ENCODE results near the gene C4BPB.

C4BPB gene

DNA sequence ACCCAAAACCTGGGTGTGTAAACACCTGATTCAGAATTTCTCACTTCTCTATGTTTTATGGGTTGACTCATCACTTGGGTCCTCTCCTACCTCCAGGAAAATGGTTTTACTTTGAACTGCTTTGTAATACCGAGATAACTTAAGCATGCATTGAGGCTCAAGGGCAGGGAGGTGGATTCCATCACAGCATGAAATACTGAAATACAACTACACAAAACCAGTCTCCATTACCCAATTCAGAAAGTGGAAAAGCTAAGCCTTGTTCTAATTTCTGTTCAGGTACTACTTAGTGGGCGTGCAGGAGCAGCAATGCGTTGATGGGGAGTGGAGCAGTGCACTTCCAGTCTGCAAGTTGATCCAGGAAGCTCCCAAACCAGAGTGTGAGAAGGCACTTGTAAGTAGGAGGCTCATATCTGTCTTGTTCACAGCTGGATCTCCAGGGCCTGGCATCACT is 9.2 kb downstream of the C4BPB start:
- no peak for TF ChIP-seq CTCF (IDR thresholded peaks at IDR 0.05; ENCODE audit: borderline replicate concordance, insufficient read depth, low read depth, low read length)

GRCh38 chr1:207101720-207102119 is 13.1 kb downstream of the C4BPB start:
- no peak for TF ChIP-seq CTCF (IDR thresholded peaks at IDR 0.05; ENCODE audit: borderline replicate concordance, insufficient read depth, low read depth, low read length)
- H3K4me3 ChIP-seq (ENCODE audit: low read depth, low read length): no peak overlapping the region

More for the DNA sequence above, 9.2 kb downstream of the C4BPB start:
- no peak overlapping the region for H3K4me3 ChIP-seq (ENCODE audit: low read depth, low read length)

GRCh38 chr1:207102146-207102545 is 13.5 kb downstream of the C4BPB start:
- TF ChIP-seq CTCF (IDR thresholded peaks at IDR 0.05; ENCODE audit: borderline replicate concordance, insufficient read depth, low read depth, low read length): no peak
- H3K4me3 ChIP-seq (ENCODE audit: low read depth, low read length): no peak overlapping the region

- no peak for TF ChIP-seq CTCF (IDR thresholded peaks at IDR 0.05; ENCODE audit: borderline replicate concordance, insufficient read depth, low read depth, low read length)
- no peak overlapping the region for H3K4me3 ChIP-seq (ENCODE audit: low read depth, low read length)
Measured at GRCh38 chr1:207102659-207103058, 14.0 kb downstream of the C4BPB start.

DNA sequence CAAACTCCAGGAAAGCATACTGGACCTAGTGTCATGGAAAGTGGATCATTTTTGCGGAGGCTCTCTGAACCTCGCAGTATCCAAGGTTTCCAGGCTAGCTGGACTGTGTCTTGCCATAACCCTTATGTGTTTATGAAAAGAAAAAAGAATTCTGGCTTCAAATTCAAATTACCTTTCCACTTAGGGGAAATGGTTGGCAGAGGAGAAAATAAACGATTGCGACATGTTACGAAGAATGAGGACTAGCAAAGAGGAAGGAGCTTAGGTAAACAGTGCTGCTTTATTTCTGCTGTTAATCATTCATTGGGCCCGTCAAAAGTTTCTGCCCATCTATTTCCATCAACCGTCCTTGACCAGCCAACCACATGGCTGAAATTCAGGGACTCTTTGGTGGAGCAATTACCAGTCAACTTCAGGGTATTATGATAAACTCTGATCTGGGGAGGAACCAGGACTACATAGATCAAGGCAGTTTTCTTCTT is 15.3 kb downstream of the C4BPB start, which contains the start of gene C4BPA:
Gene C4BPA (plus strand): TSS at position 342 of the 482 bp plus-strand sequence. CDS start 8,793 bp downstream, outside the sequence.
- no peak for TF ChIP-seq CTCF (IDR thresholded peaks at IDR 0.05; ENCODE audit: borderline replicate concordance, insufficient read depth, low read depth, low read length)
- no peak within 1 kb of the TSS for H3K4me3 ChIP-seq (ENCODE audit: low read depth, low read length)

DNA sequence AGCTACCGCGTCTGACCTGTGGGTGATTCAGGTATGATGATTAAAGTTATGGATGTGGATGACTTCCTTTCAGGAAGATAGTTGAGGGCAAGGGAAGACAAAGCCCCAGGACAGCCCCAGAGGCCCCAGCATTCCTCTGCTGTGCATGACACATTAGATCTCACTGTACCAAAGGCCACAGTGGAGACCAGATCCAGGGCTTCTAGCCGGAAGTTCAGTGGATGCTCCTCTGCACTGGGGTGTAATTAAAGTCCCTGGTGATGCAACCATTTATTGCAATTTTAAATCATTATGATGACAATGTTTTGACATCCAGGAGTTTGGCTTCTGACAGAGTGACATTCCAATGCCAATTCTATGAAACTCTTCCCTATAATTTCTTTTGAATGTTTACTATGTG is 20.3 kb downstream of the C4BPB start:
- H3K4me3 ChIP-seq (ENCODE audit: low read depth, low read length): no peak overlapping the region
- no peak for TF ChIP-seq CTCF (IDR thresholded peaks at IDR 0.05; ENCODE audit: borderline replicate concordance, insufficient read depth, low read depth, low read length)

- no peak overlapping the region for H3K4me3 ChIP-seq (ENCODE audit: low read depth, low read length)
Measured at GRCh38 chr1:207112616-207113296, 24.1 kb downstream of the C4BPB start.

More at GRCh38 chr1:207112616-207113296, 24.1 kb downstream of the C4BPB start:
- TF ChIP-seq CTCF (IDR thresholded peaks at IDR 0.05; ENCODE audit: borderline replicate concordance, insufficient read depth, low read depth, low read length): no peak

All from GM12875 (cell line).